ENCODE data around the gene HTT. TPM values are rescaled to one million over a fixed set of nuclear protein-coding genes. Genes with fewer than 3 reads are reported as not detected.

The HTT gene
- total RNA-seq, 2 donors from 2014 or later: 62.4 to 116 TPM

GRCh38 chr4:3246458-3247398 lies 172.2 kb downstream of the HTT start:
- Mint-ChIP-seq H3K36me3 (no peaks in the 10 kb centered on the region), H3K4me1 (ENCODE audit: low read depth in 2 of 2) (peaks cover 0 to 6% of the 10 kb centered on the region in 2 donors), H3K27ac (no peak overlapping the region), H3K4me3 (no peak overlapping the region), H3K27me3 (no peaks in the 10 kb centered on the region), H3K9me3 (no peaks in the 10 kb centered on the region)
- DNase-seq (ENCODE audit: low spot score): no peak
- ATAC-seq: peak in 1 of 2 donors; percentile 3

- Mint-ChIP-seq H3K27me3 (no peaks in the 10 kb centered on the region), H3K4me3 (no peak overlapping the region), H3K36me3 (no peaks in the 10 kb centered on the region), H3K4me1 (ENCODE audit: low read depth in 2 of 2) (peaks cover 0 to 6% of the 10 kb centered on the region in 2 donors), H3K9me3 (no peaks in the 10 kb centered on the region), H3K27ac (no peak overlapping the region)
- no peak for ATAC-seq
- no peak for DNase-seq (ENCODE audit: low spot score)
Observed at GRCh38 chr4:3247399-3248177, 173.1 kb downstream of the HTT start.

DNA sequence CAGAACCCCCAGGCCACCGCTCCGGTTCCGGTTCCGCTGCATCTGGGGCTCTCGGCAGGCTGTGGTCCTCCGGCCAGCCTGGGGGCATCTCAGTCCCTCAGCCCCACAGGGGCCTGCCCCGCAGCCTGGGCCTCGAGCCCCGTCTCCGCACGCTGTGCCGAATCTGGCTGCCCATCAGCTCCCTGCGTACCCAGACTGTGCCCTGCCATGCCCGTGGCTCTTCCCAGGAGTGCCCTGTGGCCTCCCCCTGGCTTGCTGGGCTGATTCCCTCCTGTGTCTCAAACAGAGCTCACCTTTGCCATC lies 173.6 kb downstream of the HTT start:
- H3K4me1 Mint-ChIP-seq (ENCODE audit: low read depth in 2 of 2): peaks cover 0 to 6% of the 10 kb centered on the region in 2 donors
- no peak overlapping the region for H3K4me3 Mint-ChIP-seq
- no peaks in the 10 kb centered on the region for H3K27me3 Mint-ChIP-seq
- DNase-seq (ENCODE audit: low spot score) (no peak), ATAC-seq (no peak)
- no peak overlapping the region for H3K27ac Mint-ChIP-seq
- no peaks in the 10 kb centered on the region for H3K9me3 Mint-ChIP-seq
- H3K36me3 Mint-ChIP-seq: no peaks in the 10 kb centered on the region

- Mint-ChIP-seq H3K27me3 (no peaks in the 10 kb centered on the region), H3K27ac (no peak within 1 kb of the TSS), H3K4me3 (no peak within 1 kb of the TSS), H3K36me3 (no peaks in the 10 kb centered on the region), H3K4me1 (ENCODE audit: low read depth in 2 of 2) (peaks cover 0 to 6% of the 10 kb centered on the region in 2 donors), H3K9me3 (no peaks in the 10 kb centered on the region)
- ATAC-seq (no peak), DNase-seq (ENCODE audit: low spot score) (no peak)
Observed at GRCh38 chr4:3248811-3249661, 174.6 kb downstream of the HTT start, which contains the start of gene MSANTD1. Gene MSANTD1, plus strand, starts transcription at chr4:3249159. Its CDS starts 64 bp downstream, at chr4:3249223.

GRCh38 chr4:3249711-3250437 lies 175.4 kb downstream of the HTT start:
- Mint-ChIP-seq H3K9me3 (no peaks in the 10 kb centered on the region), H3K4me1 (ENCODE audit: low read depth in 2 of 2) (peaks cover 0 to 6% of the 10 kb centered on the region in 2 donors), H3K27ac (no peak overlapping the region), H3K4me3 (no peak overlapping the region), H3K27me3 (no peaks in the 10 kb centered on the region), H3K36me3 (no peaks in the 10 kb centered on the region)
- ATAC-seq (no peak), DNase-seq (ENCODE audit: low spot score) (peak; percentile 38)

DNA sequence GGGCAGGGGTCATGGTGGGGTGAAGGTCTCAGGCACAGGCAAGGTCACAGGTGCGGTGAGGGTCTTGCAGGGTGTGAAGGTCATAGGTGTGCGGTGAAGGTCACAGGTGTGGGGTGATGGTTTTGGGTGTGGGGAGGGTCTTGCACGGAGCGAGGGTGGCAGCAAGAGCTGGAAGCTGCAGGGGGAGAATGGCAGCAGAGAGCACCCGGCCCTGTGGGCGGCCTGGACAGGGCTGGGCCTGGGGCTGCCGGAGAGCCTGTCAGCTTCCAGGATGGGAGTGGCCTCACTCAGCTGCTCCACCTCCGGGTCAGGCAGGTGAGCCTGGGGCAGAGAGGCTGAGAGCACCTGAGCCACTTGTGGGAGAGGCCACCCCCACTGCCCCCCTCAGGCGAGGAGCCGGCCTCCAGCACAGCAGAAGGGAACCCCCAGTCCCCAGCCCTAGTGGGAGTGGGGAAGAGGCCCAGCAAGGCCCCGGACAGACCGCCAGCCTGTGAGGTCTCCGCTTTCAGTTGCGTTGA lies 176.0 kb downstream of the HTT start:
- Mint-ChIP-seq H3K4me3 (no peak overlapping the region), H3K9me3 (no peaks in the 10 kb centered on the region), H3K27ac (no peak overlapping the region), H3K27me3 (no peaks in the 10 kb centered on the region), H3K36me3 (no peaks in the 10 kb centered on the region), H3K4me1 (ENCODE audit: low read depth in 2 of 2) (peaks cover 0 to 6% of the 10 kb centered on the region in 2 donors)
- peak; percentile 49 for DNase-seq (ENCODE audit: low spot score)
- no peak for ATAC-seq

- no peak overlapping the region for H3K27ac Mint-ChIP-seq
- no peak overlapping the region for H3K4me3 Mint-ChIP-seq
- ATAC-seq (peak in 1 of 2 donors; percentile 18), DNase-seq (ENCODE audit: low spot score) (peak; percentile 45)
- H3K36me3 Mint-ChIP-seq: no peaks in the 10 kb centered on the region
- no peaks in the 10 kb centered on the region for H3K9me3 Mint-ChIP-seq
- H3K27me3 Mint-ChIP-seq: no peaks in the 10 kb centered on the region
- H3K4me1 Mint-ChIP-seq (ENCODE audit: low read depth in 2 of 2): peaks cover 0 to 4% of the 10 kb centered on the region in 2 donors
Observed at GRCh38 chr4:3250956-3251690, 176.6 kb downstream of the HTT start.

DNA sequence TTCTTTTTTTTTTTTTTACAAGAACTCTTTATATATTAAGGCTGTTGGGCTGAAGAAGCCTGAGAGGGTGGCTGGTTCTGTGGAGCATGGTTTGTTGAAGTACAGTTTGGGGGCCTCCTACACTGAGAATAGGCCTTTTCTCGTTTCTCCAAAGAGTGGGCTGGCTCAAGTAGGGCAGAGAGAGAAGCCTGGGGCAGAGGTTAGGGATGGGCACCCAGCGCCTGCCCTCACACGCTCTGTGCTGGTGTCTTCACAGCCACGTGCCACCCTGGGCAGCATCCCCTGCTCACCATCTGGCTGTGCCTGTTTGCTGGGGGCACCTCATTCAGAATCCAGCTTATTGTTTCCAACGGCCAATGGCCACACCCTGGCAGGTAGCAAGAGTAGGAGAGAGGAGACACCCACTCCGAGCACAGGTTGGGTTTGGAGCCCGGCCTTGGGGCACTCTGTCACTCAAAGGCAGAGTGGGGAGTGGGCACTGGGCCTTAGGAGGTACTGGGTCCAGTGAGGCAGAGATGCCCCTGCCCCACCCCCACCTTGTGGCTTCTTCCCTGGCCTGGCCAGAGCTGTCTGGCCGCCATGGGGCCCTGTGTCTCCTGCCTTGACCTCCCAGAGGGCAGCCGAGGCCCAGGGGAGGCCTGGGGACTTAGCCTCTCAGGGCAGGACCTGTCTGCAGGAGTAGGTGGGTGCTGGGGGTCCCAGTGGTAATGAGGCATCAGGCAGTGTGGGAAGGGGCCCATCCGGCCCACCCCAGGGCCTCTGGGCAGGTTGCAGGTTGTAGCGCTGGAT lies 177.4 kb downstream of the HTT start:
- Mint-ChIP-seq H3K4me3 (no peak overlapping the region), H3K9me3 (no peaks in the 10 kb centered on the region), H3K27me3 (no peaks in the 10 kb centered on the region), H3K36me3 (no peaks in the 10 kb centered on the region), H3K27ac (no peak overlapping the region), H3K4me1 (ENCODE audit: low read depth in 2 of 2) (peaks cover 0 to 3% of the 10 kb centered on the region in 2 donors)
- no peak for ATAC-seq
- peak; percentile 52 for DNase-seq (ENCODE audit: low spot score)

GRCh38 chr4:3252480-3252828 lies 178.0 kb downstream of the HTT start:
- H3K36me3 Mint-ChIP-seq: no peaks in the 10 kb centered on the region
- DNase-seq (ENCODE audit: low spot score) (no peak), ATAC-seq (no peak)
- H3K27ac Mint-ChIP-seq: no peak overlapping the region
- peaks cover 0 to 3% of the 10 kb centered on the region in 2 donors for H3K4me1 Mint-ChIP-seq (ENCODE audit: low read depth in 2 of 2)
- H3K9me3 Mint-ChIP-seq: no peaks in the 10 kb centered on the region
- H3K4me3 Mint-ChIP-seq: no peak overlapping the region
- H3K27me3 Mint-ChIP-seq: no peaks in the 10 kb centered on the region

- H3K4me1 Mint-ChIP-seq (ENCODE audit: low read depth in 2 of 2): peaks cover 0 to 3% of the 10 kb centered on the region in 2 donors
- ATAC-seq (no peak), DNase-seq (ENCODE audit: low spot score) (peak; percentile 56)
- no peaks in the 10 kb centered on the region for H3K9me3 Mint-ChIP-seq
- no peak overlapping the region for H3K4me3 Mint-ChIP-seq
- no peak overlapping the region for H3K27ac Mint-ChIP-seq
- H3K27me3 Mint-ChIP-seq: no peaks in the 10 kb centered on the region
- H3K36me3 Mint-ChIP-seq: no peaks in the 10 kb centered on the region
Observed at GRCh38 chr4:3252831-3253641, 178.6 kb downstream of the HTT start.

GRCh38 chr4:3253808-3254207 lies 179.3 kb downstream of the HTT start:
- no peaks in the 10 kb centered on the region for H3K27me3 Mint-ChIP-seq
- no peaks in the 10 kb centered on the region for H3K36me3 Mint-ChIP-seq
- no peak for ATAC-seq
- peaks cover 0 to 3% of the 10 kb centered on the region in 2 donors for H3K4me1 Mint-ChIP-seq (ENCODE audit: low read depth in 2 of 2)
- DNase-seq (ENCODE audit: low spot score): peak; percentile 47
- no peak overlapping the region for H3K4me3 Mint-ChIP-seq
- H3K9me3 Mint-ChIP-seq: no peaks in the 10 kb centered on the region
- H3K27ac Mint-ChIP-seq: no peak overlapping the region

Data from natural killer cell treated with Interleukin-12 subunit alpha and Interleukin-12 subunit beta and Interleukin-15 and Interleukin-18, amount 100 ng/mL, for 72 hours (primary cell).